Gastrocnemius medialis (tissue), 4 donors: Measurements from ENCODE around the gene AARSD1.

ENCODE experiments used
- POLR2A ChIP-seq, 2 donors: fragments of 450-650 bp; IDR thresholded peaks; one replicate each; pipeline ENCODE4 v1.6.1; 2017; ENCODE audit warnings: antibody characterized with exemption in 2 of 2, mild to moderate bottlenecking in 2 of 2, moderate library complexity in 2 of 2
- TF ChIP-seq, protein P1 (sequence below), 5 experiments: fragments of 450-650 bp in 3 of 5; fragments of 200-600 bp in 2 of 5; sonication (generic) in 2 of 5; IDR thresholded peaks in 4 of 5; conservative IDR thresholded peaks in 1 of 5; 1 replicate in 4 of 5; 2 replicates in 1 of 5; pipeline ENCODE4 v1.5.1; 2016 to 2019; ENCODE audit warnings: antibody characterized with exemption in 5 of 5, mild to moderate bottlenecking in 3 of 5, moderate library complexity in 3 of 5

DNA sequence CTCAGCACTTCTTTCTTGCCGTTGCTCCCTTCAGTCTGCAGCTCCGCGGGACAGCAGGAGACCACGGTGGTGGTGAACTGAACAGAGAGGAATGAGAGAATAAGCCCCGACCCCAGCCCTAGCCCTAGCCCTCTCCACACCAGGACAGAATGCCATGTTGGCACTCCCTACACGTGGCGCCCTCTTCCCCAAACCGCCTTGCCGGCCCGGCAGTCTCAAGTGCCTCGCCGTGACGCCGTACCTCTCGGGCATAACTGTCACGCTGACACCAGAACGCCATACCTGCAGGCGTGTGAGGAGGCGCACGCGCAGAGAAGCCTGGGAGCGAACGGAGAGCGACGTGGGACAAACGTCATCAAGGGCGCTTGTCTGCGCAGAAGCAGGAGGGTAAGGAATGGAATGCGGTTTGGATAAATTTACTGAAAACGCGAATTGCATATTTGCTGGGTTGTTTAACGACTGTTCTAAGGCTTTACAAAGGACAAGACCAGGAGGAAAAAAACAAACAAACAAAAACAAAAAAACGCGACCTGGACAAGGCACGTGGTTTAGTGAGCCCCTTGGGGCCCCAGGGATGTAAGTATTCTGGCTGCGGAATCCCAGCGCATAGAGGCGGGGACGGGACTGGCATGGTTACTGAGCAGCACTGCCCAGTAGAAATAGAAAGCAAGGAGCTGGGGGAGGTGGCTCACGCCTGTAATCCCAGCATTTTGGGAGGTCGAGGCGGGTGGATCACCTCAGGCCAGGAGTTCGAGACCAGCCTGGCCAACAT is at the start of gene AARSD1:
- peak; percentile 71 to 82 for TF ChIP-seq POLR2A (IDR thresholded peaks at IDR 0.05)
- TF ChIP-seq, protein P1, sequence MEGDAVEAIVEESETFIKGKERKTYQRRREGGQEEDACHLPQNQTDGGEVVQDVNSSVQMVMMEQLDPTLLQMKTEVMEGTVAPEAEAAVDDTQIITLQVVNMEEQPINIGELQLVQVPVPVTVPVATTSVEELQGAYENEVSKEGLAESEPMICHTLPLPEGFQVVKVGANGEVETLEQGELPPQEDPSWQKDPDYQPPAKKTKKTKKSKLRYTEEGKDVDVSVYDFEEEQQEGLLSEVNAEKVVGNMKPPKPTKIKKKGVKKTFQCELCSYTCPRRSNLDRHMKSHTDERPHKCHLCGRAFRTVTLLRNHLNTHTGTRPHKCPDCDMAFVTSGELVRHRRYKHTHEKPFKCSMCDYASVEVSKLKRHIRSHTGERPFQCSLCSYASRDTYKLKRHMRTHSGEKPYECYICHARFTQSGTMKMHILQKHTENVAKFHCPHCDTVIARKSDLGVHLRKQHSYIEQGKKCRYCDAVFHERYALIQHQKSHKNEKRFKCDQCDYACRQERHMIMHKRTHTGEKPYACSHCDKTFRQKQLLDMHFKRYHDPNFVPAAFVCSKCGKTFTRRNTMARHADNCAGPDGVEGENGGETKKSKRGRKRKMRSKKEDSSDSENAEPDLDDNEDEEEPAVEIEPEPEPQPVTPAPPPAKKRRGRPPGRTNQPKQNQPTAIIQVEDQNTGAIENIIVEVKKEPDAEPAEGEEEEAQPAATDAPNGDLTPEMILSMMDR (IDR thresholded peaks at IDR 0.05 in 4 of 5, conservative IDR thresholded peaks at IDR 0.05 in 1 of 5) = peak in 1 of 5 experiments; percentile 14
